Duodenal mucosa (tissue), 2 donors: ENCODE measurements around the gene CDKN1B.
A peak's percentile ranks its signal among the peaks of the same experiment; 100 is the strongest.

Source experiments
- H3K27ac ChIP-seq: one replicate; pipeline ENCODE4 v1.7.0; 2013; ENCODE audit warnings: low read depth, low read length
- H3K27me3 ChIP-seq, 2 donors: one replicate each; pipeline ENCODE4 v1.7.0; 2013; ENCODE audit warnings: low read length in 2 of 2, control low read depth in 1 of 2; ENCODE audit not compliant: insufficient read depth in 2 of 2, control insufficient read depth in 1 of 2
- H3K36me3 ChIP-seq, 2 donors: one replicate each; pipeline ENCODE4 v1.7.0; 2013; ENCODE audit warnings: low read length in 2 of 2, control low read depth in 1 of 2; ENCODE audit not compliant: insufficient read depth in 2 of 2, control insufficient read depth in 1 of 2
- H3K4me1 ChIP-seq, 2 donors: one replicate each; pipeline ENCODE4 v1.7.0; 2013; ENCODE audit warnings: low read length in 2 of 2, control low read depth in 1 of 2; ENCODE audit not compliant: insufficient read depth in 2 of 2, control insufficient read depth in 1 of 2
- H3K4me3 ChIP-seq, 2 donors: one replicate each; pipeline ENCODE4 v1.7.0; 2013; ENCODE audit warnings: low read length in 2 of 2, low read depth in 1 of 2
- H3K9ac ChIP-seq, 2 donors: one replicate each; pipeline ENCODE4 v1.7.0; 2013; ENCODE audit warnings: low read length in 2 of 2, low read depth in 1 of 2
- H3K9me3 ChIP-seq, 2 donors: one replicate each; pipeline ENCODE4 v1.7.0; 2013; ENCODE audit warnings: low read length in 2 of 2, control low read depth in 1 of 2; ENCODE audit not compliant: control insufficient read depth in 1 of 2

The CDKN1B gene

DNA sequence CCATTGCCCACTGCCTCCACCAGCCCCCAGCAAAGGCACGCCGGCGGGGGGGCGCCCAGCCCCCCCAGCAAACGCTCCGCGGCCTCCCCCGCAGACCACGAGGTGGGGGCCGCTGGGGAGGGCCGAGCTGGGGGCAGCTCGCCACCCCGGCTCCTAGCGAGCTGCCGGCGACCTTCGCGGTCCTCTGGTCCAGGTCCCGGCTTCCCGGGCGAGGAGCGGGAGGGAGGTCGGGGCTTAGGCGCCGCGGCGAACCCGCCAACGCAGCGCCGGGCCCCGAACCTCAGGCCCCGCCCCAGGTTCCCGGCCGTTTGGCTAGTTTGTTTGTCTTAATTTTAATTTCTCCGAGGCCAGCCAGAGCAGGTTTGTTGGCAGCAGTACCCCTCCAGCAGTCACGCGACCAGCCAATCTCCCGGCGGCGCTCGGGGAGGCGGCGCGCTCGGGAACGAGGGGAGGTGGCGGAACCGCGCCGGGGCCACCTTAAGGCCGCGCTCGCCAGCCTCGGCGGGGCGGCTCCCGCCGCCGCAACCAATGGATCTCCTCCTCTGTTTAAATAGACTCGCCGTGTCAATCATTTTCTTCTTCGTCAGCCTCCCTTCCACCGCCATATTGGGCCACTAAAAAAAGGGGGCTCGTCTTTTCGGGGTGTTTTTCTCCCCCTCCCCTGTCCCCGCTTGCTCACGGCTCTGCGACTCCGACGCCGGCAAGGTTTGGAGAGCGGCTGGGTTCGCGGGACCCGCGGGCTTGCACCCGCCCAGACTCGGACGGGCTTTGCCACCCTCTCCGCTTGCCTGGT, at the start of gene CDKN1B:
Gene CDKN1B (plus strand): TSS at position 576 of the 793 bp plus-strand sequence. CDS start 472 bp downstream, outside the sequence.
- Histone ChIP-seq H3K9me3 (no peaks in the 10 kb centered on the region), H3K27me3 (no peaks in the 10 kb centered on the region), H3K4me3 (peak within 1 kb of the TSS; percentile 98 to 99), H3K36me3 (peaks cover 12 to 23% of the 10 kb centered on the region in 2 donors), H3K27ac (peak within 1 kb of the TSS; percentile 98), H3K4me1 (peaks cover 40 to 44% of the 10 kb centered on the region in 2 donors), H3K9ac (peak within 1 kb of the TSS; percentile 92 to 100)

DNA sequence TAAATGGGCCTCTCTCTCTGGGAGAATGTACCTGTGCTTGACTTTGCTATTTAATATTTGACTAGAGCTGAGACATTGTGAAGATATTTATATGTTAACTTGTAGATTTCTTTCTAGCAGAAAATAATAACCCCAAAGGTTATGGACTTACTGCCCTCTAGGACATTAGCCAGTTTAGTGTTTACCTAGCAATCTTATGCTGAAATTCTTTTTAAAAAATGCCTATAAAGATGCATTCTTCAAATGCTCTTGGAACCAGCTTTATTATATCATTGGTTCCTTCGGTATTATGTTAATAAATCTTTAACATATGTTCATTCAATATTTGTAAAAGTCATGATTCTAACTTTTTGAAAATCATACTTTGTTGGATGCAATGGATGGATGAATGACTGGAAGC, 49.2 kb upstream of the CDKN1B start:
- Histone ChIP-seq H3K27ac (no peak overlapping the region), H3K9ac (no peak overlapping the region), H3K27me3 (no peaks in the 10 kb centered on the region), H3K4me1 (no peaks in the 10 kb centered on the region), H3K9me3 (no peaks in the 10 kb centered on the region), H3K4me3 (no peak overlapping the region), H3K36me3 (no peaks in the 10 kb centered on the region)

DNA sequence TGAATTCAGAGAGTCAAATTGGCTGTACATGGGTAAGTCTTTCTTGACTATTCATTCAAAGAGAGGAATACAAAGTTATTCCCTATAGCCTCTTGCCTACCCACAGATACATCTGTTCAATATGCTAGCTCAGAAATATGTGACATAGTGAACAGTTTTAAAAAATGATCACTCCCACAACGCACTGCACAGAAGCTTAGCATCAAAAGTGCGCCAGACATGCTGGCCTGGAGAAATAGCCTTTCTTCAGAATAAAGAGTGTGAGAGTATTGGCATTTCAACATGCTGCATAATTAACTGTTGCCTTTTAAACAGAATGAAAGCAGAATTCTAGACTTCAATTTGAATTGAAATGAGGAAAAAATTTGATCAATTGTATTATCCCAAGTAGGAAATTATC, 48.1 kb upstream of the CDKN1B start:
- H3K27ac ChIP-seq: no peak overlapping the region
- H3K4me1 ChIP-seq: no peaks in the 10 kb centered on the region
- H3K36me3 ChIP-seq: no peaks in the 10 kb centered on the region
- no peak overlapping the region for H3K9ac ChIP-seq
- no peaks in the 10 kb centered on the region for H3K9me3 ChIP-seq
- no peak overlapping the region for H3K4me3 ChIP-seq
- no peaks in the 10 kb centered on the region for H3K27me3 ChIP-seq

DNA sequence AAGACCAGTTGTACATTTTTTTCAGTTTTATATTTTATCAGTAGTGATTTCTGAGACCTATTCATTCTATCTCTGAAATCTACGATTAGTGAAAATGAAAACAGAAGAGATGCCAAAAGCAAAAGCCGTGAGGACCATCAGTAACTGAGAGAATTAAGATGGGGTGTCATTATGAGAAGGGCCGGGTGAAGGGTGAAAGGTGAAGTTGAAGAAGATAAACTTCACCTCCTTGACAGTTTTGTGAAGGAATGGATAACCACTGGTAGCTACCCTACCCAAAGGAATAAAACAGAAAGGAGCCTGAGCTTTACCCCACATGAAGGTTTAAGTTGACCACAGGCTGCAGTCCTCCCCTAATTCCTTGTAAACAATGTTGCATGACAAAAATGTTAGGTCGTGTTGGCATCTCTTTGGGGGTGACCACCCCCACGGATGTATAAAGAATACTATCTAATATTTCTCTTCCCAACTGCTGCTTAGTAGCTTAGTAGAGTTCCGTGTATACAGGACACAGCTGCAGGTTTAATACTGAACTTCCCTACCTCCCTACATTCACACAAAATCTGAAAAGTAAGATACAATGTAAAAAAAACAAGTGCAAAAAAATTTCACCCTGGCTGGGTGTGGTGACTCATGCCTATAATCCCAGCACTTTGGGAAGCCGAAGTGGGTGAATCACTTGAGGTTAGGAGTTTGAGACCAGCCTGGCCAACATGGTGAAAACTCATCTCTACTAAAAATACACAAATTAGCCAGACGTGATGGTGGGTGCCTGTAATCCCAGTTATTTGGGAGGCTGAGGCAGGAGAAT, 45.1 kb upstream of the CDKN1B start:
- no peak overlapping the region for H3K4me3 ChIP-seq
- H3K36me3 ChIP-seq: no peaks in the 10 kb centered on the region
- H3K9ac ChIP-seq: no peak overlapping the region
- H3K9me3 ChIP-seq: no peaks in the 10 kb centered on the region
- no peaks in the 10 kb centered on the region for H3K27me3 ChIP-seq
- H3K4me1 ChIP-seq: no peaks in the 10 kb centered on the region
- H3K27ac ChIP-seq: no peak overlapping the region

DNA sequence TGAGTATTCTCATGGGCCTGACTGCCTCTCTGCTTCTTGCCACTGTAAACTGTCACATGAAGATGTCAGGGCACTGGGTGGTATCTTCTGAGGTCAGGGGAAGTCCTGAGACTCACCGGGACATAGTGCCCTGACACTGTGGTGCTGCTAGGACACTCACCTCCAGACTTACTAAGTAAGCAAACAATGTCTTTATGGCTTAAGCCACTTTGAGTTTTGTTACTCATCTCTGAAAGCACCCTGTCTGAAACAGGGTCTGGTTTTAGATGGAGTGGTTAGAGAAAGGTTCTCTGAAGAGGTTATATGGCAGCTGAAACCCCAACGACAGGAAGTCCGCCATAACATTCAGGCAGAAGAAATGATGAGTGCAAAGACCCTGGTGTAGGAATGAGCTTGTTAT, 43.9 kb upstream of the CDKN1B start:
- H3K4me1 ChIP-seq: no peaks in the 10 kb centered on the region

DNA sequence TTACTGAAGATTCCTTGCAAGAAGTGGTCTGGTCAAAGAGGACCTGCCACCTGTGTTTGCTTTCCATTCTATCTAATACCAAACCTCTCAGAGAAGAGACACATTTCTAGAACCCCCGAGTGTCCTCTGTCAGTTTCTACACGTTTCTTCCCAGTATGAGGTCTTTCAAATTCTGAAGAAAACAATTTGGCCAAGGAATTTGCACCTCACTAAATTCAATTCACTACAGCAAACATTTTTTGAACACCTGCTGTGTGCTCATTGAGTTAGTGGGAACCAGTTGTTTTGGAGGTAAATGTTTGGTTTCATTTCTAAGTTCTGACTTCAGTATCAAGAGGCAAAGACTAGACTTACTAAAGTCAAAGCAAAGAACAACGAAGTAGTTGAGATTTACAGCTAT, 40.6 kb upstream of the CDKN1B start:
- no peaks in the 10 kb centered on the region for H3K27me3 ChIP-seq
- no peak overlapping the region for H3K27ac ChIP-seq
- H3K36me3 ChIP-seq: no peaks in the 10 kb centered on the region
- H3K9ac ChIP-seq: no peak overlapping the region
- H3K9me3 ChIP-seq: no peaks in the 10 kb centered on the region
- H3K4me1 ChIP-seq: no peaks in the 10 kb centered on the region
- H3K4me3 ChIP-seq: no peak overlapping the region

More for the DNA sequence above, 43.9 kb upstream of the CDKN1B start:
- Histone ChIP-seq H3K27me3 (no peaks in the 10 kb centered on the region), H3K9me3 (no peaks in the 10 kb centered on the region), H3K9ac (no peak overlapping the region), H3K27ac (no peak overlapping the region), H3K4me3 (no peak overlapping the region), H3K36me3 (no peaks in the 10 kb centered on the region)

DNA sequence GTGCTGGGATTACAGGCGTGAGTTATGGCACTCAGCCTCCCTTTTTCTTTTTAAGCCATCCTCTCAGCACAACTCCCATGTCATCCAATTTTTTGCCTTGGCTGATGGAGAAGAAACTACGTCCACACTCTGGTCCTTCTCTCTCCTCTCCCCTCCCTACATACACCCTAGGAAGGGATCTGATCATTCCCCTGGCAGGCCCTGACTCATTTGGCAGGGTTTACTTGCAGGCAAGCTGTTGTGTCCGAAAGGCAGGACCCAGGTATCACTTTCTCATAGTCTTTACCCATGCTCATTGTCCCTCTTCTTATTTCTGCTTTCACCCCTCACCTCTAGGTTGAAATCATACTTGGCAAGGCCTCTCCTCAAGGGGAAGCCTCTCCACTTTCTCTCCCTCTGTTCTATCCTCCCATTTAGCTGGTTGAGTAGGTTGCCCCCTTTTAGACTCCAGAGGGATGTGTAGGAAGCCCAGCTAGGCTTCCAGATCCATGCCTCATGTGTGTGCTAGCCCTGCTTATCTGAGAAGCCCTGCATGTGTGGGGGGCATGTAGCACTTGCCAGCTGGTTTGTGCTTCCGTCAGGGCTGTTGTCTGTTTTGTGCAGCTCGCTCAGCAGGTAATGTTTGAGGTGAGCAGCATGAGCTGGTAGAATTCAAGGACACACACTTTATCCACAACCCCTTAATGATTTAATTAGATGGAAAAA, 36.0 kb upstream of the CDKN1B start:
- no peak overlapping the region for H3K9ac ChIP-seq
- no peak overlapping the region for H3K27ac ChIP-seq
- H3K4me1 ChIP-seq: no peaks in the 10 kb centered on the region
- no peaks in the 10 kb centered on the region for H3K36me3 ChIP-seq
- no peak overlapping the region for H3K4me3 ChIP-seq
- H3K9me3 ChIP-seq: no peaks in the 10 kb centered on the region
- H3K27me3 ChIP-seq: no peaks in the 10 kb centered on the region

DNA sequence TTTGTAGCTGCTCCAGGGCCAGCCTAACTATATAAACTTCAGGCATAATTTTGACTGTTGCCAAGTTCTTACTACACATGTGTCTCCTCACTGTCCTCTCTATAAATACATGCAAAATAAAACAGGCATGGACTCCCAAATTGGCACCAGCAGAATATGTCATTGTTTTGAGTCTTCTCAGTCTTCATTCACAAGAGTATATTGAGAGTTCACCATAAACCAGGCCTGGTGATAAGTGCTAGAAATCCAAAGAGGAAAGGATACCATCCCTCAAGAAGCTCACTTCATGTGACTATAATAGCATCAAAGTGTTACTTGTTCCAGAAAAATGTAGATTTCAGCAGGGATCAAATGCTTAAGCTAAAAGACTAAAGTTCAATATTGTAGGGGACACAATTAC, 34.9 kb upstream of the CDKN1B start:
- no peak overlapping the region for H3K27ac ChIP-seq
- H3K9me3 ChIP-seq: no peaks in the 10 kb centered on the region
- H3K27me3 ChIP-seq: no peaks in the 10 kb centered on the region
- H3K4me1 ChIP-seq: no peaks in the 10 kb centered on the region
- no peak overlapping the region for H3K4me3 ChIP-seq
- no peaks in the 10 kb centered on the region for H3K36me3 ChIP-seq
- H3K9ac ChIP-seq: no peak overlapping the region

DNA sequence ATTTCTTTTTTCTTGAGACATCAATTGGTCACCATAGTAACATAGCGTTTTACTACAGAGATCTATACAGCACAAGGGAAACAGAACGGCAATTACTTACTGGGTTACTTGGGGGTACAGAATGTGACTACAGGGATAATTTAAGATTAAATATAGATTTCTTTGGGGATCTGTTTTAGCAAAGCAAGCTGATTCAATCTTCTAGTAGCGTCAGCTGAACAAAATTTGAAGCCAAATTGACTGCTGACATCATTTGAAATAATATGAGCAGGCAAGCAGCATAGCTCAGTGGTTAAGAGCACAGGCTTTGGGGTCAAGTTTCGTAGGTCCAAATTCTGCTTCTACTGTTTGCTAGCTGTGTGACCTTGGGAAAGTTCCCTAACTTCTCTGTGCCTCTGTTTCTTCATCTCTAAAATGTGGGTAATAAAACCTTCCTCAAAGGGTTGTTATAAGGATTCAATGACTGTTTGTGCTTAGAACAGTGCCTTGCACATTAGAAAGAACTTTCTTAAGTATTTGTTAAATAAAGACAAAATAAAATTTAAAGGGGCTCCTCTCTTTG, 34.0 kb upstream of the CDKN1B start:
- no peaks in the 10 kb centered on the region for H3K36me3 ChIP-seq
- no peaks in the 10 kb centered on the region for H3K27me3 ChIP-seq
- no peaks in the 10 kb centered on the region for H3K9me3 ChIP-seq
- no peak overlapping the region for H3K9ac ChIP-seq
- no peak overlapping the region for H3K27ac ChIP-seq
- H3K4me3 ChIP-seq: no peak overlapping the region
- H3K4me1 ChIP-seq: no peaks in the 10 kb centered on the region
